DMS 273 (cell line): Measurements from ENCODE around the gene LCE2B.
"Not testable (repeated sequence)": the region's sequence is repeated elsewhere in the genome, so short reads cannot be mapped to it uniquely, and the experiment has no call there.

ENCODE experiments used
- DNase-seq: peaks from one replicate; lab custom pipeline; 2025; ENCODE audit not compliant: unreplicated experiment; lab: John Stamatoyannopoulos, UW

Gene LCE2B

GRCh38 chr1:152685823-152686222 is at the start of gene LCE2B:
LCE2B (plus strand) TSS chr1:152686123; CDS start chr1:152686844, 721 bp downstream.
- not testable (repeated sequence) for DNase-seq

- no peak for DNase-seq
These were observed 45.6 kb upstream of the LCE2B start for GRCh38 chr1:152640351-152640750.

GRCh38 chr1:152643945-152644344 is 42.0 kb upstream of the LCE2B start:
- DNase-seq = no peak

GRCh38 chr1:152645146-152645545 is 40.8 kb upstream of the LCE2B start:
- no peak for DNase-seq

GRCh38 chr1:152646656-152647055 is 39.3 kb upstream of the LCE2B start:
- DNase-seq = no peak

- DNase-seq = peak; percentile 75
These were observed 31.8 kb upstream of the LCE2B start for GRCh38 chr1:152654110-152654509.

GRCh38 chr1:152656459-152656858 is 29.5 kb upstream of the LCE2B start:
- DNase-seq = no peak

- no peak for DNase-seq
These were observed 28.2 kb upstream of the LCE2B start for GRCh38 chr1:152657677-152658076.

GRCh38 chr1:152658649-152659048 is 27.3 kb upstream of the LCE2B start:
- no peak for DNase-seq

- no peak for DNase-seq
These were observed 22.8 kb upstream of the LCE2B start, which contains the start of gene LCE2D for GRCh38 chr1:152663098-152663497. LCE2D (plus strand) TSS chr1:152663380; CDS start chr1:152664106, 726 bp downstream.

GRCh38 chr1:152666171-152666570 is 19.8 kb upstream of the LCE2B start:
- DNase-seq = not testable (repeated sequence)

- no peak for DNase-seq
These were observed 18.3 kb upstream of the LCE2B start for GRCh38 chr1:152667648-152668047.

- DNase-seq = no peak
These were observed 12.9 kb upstream of the LCE2B start for GRCh38 chr1:152673016-152673415.

GRCh38 chr1:152674983-152675382 is 10.9 kb upstream of the LCE2B start, which contains the start of gene LCE2C:
LCE2C (plus strand) TSS chr1:152675279; CDS start chr1:152676016, 737 bp downstream.
- not testable (repeated sequence) for DNase-seq

- no peak for DNase-seq
These were observed 6.5 kb upstream of the LCE2B start for GRCh38 chr1:152679459-152679858.

- DNase-seq = no peak
These were observed 4.3 kb upstream of the LCE2B start for GRCh38 chr1:152681616-152682015.

- no peak for DNase-seq
These were observed 2.1 kb upstream of the LCE2B start for GRCh38 chr1:152683846-152684245.

- no peak for DNase-seq
These were observed 12.0 kb downstream of the LCE2B start, which contains the start of gene LCE2A for GRCh38 chr1:152697701-152698600. LCE2A (plus strand) TSS chr1:152698345; CDS start chr1:152698902, 557 bp downstream.

GRCh38 chr1:152699746-152700145 is 13.8 kb downstream of the LCE2B start:
- no peak for DNase-seq

- DNase-seq = no peak
These were observed 21.9 kb downstream of the LCE2B start, which contains the start of gene LCE4A for GRCh38 chr1:152707860-152708259. LCE4A (plus strand) TSS chr1:152708160; CDS start chr1:152709076, 916 bp downstream.

- DNase-seq = no peak
These were observed 32.3 kb downstream of the LCE2B start for GRCh38 chr1:152718238-152718637.

- DNase-seq = no peak
These were observed 39.3 kb downstream of the LCE2B start for GRCh38 chr1:152725261-152725660.
